Islet precursor cell (in vitro differentiated cells): Measurements from ENCODE around the gene TGM2.
A peak's percentile ranks its signal among the peaks of the same experiment; 100 is the strongest.

Experiments
- DNase-seq: peaks from one replicate; pipeline ENCODE4 v3.0.0-alpha.2; 2018

The TGM2 gene

DNA sequence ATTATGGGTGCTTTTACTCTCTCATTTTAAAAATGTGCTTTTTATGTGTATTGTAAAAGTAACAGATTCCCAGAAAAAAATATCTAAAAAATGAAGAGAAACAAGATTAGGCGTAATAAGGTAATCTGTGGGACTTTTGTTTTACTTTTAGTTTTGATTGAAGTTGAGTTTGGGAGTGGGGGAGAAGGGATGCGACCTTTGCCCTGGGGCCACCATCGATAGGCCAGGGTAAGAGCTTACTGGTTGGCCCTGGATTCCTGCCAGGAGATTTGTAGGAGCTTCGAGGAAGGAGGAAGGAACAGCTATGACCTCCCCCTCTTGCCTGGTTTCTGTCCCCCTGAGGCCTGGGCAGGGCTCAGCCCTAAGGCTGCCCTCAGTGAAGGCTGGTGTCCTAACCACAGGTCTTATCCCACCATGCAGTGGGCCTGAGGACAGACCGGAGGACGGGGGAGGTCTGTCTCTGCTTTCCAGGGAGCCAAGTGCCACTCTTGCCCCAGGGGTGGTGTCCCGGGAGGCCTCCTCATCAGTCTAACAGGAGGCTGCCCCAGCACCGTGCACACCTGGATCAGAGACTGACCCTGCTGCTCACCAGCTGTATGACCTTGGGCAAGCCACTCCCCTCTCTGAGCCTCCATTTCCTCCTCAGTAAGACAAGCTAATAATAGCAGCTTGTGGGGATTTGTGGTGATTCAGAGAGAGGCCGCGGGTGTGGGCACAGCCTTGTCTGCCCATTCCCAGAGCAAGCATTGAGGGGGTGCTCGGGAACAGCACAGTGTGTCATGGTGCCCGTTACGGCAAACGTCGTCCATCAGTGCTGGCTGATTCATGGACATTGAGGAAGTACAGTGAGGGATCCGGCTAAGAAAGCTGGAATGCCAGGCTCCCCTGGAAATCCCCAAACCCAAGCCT, 21.2 kb downstream of the TGM2 start:
- peak; percentile 70 for DNase-seq

- no peak for DNase-seq
Observed at GRCh38 chr20:38143238-38143645, 21.8 kb downstream of the TGM2 start.

GRCh38 chr20:38141889-38142494, 23.1 kb downstream of the TGM2 start:
- DNase-seq, result no peak

DNA sequence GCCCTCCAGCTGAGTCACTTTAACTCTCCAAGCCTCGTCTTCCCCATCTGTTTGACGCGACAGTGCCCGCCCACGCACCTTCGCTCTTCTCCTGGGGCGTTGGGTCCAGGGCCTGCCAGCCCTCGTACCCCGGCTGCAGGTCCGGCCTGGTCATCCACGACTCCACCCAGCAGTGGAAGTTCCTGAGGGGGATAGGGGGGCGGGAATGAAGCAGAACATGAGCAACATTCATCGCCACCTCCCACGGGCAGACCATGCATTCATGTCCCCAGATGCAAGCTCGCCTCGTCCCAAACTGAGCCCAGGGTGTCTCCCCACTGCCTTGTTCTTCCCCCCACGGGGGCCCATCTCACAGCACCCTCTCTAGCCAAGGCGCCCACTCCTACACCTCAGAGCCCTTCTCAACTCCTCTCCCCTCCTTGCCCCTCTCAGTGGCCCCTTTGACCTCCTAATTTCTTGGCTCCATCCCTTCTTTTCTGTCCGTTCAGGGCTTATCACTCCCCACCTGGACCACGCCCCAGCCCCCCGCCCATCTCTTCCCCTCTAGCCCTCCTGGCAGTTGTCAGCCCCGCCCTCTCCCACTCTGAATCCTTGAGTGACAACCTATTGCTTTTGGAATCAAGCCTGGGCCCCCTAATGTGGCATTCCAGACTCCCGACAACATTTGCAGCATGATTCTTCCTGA, 23.7 kb downstream of the TGM2 start:
- peak; percentile 40 for DNase-seq

GRCh38 chr20:38139977-38140753, 24.9 kb downstream of the TGM2 start:
- DNase-seq, result peak; percentile 62

DNA sequence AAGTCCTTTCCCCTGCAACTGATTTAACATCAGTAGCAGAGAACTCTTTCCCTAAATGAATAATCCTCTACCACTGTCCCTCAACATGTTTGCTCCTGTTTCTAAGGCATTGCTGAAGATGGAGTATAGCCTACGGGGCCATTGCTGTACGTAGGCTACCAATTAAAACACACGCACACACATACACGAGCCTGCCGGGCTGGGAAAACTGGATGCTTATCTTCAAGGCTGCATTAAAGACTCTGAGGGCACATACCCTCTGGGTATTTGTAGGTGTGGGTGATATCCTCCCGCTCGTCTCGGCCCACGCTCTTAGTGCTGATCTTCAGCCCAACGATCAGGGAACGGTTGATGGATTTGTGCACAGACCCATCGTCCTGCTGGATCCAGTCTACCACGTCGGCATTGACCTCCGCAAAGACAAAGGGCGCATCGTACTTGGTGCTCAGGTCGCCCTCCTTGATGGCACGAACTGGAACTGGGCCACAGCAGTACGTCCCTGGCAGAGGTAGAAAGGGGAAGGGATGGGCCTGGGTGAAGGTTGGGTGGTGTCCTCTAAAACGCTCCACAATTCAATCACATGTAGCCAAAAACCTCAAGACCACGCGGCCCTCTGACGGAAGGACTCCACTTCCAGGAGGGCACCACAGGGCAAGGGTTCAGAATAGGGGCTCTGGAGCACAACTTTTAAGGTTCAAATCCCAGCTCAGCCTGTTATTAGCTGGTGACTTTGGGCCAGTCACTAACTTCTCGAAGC, 25.7 kb downstream of the TGM2 start:
- peak; percentile 52 for DNase-seq

DNA sequence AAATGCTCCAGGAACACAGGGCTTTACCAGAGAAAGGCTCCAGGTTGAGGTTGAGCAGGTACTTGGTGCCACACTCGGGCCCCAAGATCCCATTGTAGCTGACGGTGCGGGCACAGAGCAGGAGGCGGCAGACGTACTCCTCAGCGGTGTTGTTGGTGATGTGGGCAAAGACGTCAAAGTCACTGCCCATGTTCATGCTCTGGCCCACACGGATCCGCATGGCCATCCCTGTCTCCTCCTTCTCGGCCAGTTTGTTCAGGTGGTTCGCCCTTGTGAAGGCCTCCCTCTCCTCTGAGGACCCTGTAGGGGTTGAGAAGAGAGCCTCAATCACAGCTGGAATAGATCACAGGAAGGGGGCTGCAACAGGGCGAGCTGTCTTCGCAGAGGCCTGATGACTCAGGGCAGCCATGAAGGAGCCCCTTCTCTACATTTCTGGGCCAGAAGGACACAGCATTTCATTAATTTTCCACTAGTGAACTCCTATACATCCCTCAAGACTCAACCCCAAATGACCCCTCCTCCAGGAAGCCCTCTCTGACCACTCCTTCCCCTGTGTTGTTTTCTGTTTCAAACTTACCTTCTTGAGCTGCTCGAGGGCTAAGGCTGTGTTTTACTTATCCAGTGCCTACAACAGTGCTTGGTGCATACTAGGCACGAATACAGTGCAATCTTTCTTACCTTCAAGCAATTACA, 26.8 kb downstream of the TGM2 start:
- peak; percentile 29 for DNase-seq

GRCh38 chr20:38137441-38138037, 27.5 kb downstream of the TGM2 start:
- peak; percentile 17 for DNase-seq

GRCh38 chr20:38136421-38137245, 28.4 kb downstream of the TGM2 start:
- peak; percentile 50 for DNase-seq

GRCh38 chr20:38135651-38136420, 29.2 kb downstream of the TGM2 start:
- DNase-seq, result peak; percentile 51

- no peak for DNase-seq
Observed at GRCh38 chr20:38135271-38135650, 29.8 kb downstream of the TGM2 start.

- DNase-seq, result peak; percentile 95
Observed at GRCh38 chr20:38134427-38135270, 30.4 kb downstream of the TGM2 start.

DNA sequence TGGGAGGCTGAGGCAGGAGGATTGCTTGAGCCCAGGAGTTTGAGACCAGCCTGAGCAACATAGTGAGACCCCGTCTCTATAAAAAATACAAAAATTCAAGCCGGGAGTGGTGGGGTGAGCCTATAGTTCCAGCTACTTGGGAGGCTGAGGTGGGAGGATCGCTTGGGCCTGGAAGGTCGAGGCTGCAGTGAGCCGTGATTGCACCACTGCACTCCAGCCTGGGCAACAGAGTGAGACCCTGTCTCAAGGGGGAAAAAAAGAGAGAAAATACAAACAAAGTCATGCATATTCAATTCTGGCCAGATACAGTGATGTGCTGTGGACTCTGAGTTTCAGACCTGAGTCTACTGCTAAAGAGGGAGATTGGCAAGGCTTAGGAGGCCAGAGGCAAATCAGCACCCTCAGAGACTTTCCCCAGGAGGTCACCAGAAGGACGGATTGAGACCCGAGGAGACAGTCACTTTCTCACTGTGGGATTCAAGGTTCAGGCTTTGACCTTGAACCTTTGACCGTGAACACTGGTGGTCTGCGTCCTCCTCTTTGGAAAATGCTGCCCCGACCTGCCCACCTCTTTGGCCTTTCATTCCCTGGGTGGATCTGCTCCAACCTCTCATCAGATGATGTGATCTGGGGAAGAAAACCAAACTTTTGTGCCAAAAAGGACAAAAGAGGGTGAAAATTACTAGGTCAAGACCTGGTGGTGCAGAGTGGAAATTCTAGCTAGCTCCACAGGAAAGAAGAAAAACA, 31.2 kb downstream of the TGM2 start:
- peak; percentile 14 for DNase-seq

DNA sequence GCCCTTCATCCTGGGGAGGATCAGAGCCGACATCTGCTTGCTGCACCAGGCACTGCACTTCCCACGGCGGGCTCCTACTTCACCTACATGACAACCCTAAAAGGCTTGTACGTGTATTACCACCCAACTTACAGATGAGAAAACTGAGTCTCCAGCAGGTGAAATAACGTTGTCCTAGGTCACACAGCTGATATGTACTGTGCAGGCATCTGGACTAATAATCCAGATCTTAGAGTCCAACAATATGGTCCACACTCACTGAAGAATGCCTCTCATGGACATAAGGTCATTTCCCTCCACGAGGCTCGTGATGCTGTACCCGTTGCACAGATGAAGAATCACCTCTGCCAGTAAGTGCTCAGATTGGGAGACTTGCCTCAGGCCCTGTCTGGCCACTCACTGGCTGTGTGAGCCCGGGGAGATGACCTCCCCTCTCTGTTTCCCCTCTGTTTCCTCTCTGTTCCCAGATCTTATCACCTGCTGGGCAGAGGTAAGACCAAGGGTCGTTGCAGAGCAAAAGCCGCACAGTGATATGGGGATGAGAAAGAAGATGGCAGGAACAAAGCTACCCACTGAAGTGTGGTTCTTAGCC, 32.1 kb downstream of the TGM2 start:
- peak; percentile 65 for DNase-seq

DNA sequence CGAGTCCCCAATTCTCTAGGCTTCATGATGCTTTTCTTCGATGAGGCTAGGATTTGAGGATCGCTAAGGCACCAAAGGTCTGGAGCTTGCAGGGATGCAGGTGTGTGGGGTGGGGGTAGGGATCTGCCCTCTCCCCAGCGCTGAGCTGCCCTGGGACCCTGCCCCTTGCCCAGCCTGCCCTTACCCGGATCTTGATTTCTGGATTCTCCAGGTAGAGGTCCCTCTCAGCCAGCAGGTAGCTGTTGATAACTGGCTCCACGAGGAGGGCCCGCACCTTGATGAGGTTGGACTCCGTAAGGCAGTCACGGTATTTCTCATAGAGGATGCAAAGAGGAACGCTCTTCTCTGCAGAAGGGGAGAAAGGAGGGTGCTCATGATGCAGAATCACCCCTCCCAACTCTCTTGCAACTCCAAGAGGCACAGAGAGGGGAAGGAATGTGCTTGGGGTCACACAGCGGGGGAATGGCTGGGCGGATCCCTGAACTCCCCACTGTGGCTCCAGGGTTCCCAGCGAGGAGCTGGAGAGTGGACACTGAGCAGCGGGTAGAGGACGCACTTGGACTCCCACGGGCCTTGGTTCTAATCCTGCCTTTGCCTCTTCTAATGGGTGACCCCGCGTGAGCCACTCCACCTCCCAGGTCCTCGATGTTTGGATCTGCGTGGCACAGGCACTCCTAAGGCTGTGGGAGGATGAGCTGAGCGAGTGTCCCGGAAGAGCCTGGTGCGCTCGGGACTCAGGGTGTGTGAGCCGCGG, 32.7 kb downstream of the TGM2 start:
- DNase-seq, result peak; percentile 47

- peak; percentile 94 for DNase-seq
Observed at GRCh38 chr20:38131588-38132121, 33.4 kb downstream of the TGM2 start.
